ENCODE measurements around the gene OCA2. TPM values are rescaled to one million over a fixed set of nuclear protein-coding genes. Genes with fewer than 3 reads are reported as not detected.

OCA2 gene
- total and polyA plus RNA-seq, 12 donors: 0.13 to 0.44 (median 0.23) TPM; not detected in 7

GRCh38 chr15:28043691-28044091 is 55.4 kb downstream of the OCA2 start:
- H3K4me3 ChIP-seq: no peak overlapping the region
- no peaks in the 10 kb centered on the region for H3K27me3 ChIP-seq
- no peaks in the 10 kb centered on the region for H3K9me3 ChIP-seq (replicated peaks in 1 of 3)
- no peaks in the 10 kb centered on the region for H3K36me3 ChIP-seq (replicated peaks in 1 of 2)
- no peak for TF ChIP-seq POLR2A (IDR thresholded peaks at IDR 0.05)
- no peak for TF ChIP-seq CTCF (IDR thresholded peaks at IDR 0.05)
- no peaks in the 10 kb centered on the region for H3K4me1 ChIP-seq (replicated peaks in 1 of 2)
- intact Hi-C loops (cut with DNase I): no loop called here
- no peak overlapping the region for H3K27ac ChIP-seq
- DNase-seq: no peak

- no peak overlapping the region for H3K27ac ChIP-seq
- H3K36me3 ChIP-seq (replicated peaks in 1 of 2): no peaks in the 10 kb centered on the region
- no peak for DNase-seq
- H3K4me3 ChIP-seq: no peak overlapping the region
- 56 to 67% (median 58%) methylated on average over 4 of the region's 4 CpGs for WGBS, 4 donors
- intact Hi-C loops (cut with DNase I): no loop called here
- H3K4me1 ChIP-seq (replicated peaks in 1 of 2): no peaks in the 10 kb centered on the region
- no peaks in the 10 kb centered on the region for H3K9me3 ChIP-seq (replicated peaks in 1 of 3)
- TF ChIP-seq CTCF (IDR thresholded peaks at IDR 0.05): no peak
- no peak for TF ChIP-seq POLR2A (IDR thresholded peaks at IDR 0.05)
- no peaks in the 10 kb centered on the region for H3K27me3 ChIP-seq
Observed at GRCh38 chr15:28037969-28038590, 61.0 kb downstream of the OCA2 start.

DNA sequence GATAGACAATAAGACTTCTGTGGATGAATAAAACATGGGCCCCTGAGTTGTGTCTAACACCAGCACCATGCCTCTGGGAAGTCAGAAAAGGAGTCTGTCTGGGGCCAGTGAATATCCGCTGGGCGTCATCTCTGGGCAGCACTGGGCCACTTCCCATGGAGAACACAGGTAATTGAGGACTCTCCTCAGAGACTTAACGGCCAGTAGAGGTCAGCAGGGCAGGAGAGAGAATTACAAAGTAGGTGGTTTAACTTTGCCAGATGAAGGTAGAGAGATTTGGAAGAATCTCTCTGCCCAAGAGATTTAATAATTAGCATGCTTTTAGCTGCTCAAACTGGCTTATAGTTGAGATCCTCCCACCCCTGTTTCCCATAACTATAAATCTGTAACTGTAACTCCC is 65.7 kb downstream of the OCA2 start:
- 71 to 83% (median 79%) methylated on average over 3 of the region's 3 CpGs for whole genome bisulfite sequencing, 4 donors
- H3K27ac ChIP-seq: no peak overlapping the region
- intact Hi-C loops (cut with DNase I): no loop called here
- no peak for DNase-seq
- no peaks in the 10 kb centered on the region for H3K4me1 ChIP-seq (replicated peaks in 1 of 2)
- no peaks in the 10 kb centered on the region for H3K27me3 ChIP-seq
- H3K4me3 ChIP-seq: no peak overlapping the region
- no peaks in the 10 kb centered on the region for H3K9me3 ChIP-seq (replicated peaks in 1 of 3)
- no peak for TF ChIP-seq POLR2A (IDR thresholded peaks at IDR 0.05)
- TF ChIP-seq CTCF (IDR thresholded peaks at IDR 0.05): no peak
- no peaks in the 10 kb centered on the region for H3K36me3 ChIP-seq (replicated peaks in 1 of 2)

DNA sequence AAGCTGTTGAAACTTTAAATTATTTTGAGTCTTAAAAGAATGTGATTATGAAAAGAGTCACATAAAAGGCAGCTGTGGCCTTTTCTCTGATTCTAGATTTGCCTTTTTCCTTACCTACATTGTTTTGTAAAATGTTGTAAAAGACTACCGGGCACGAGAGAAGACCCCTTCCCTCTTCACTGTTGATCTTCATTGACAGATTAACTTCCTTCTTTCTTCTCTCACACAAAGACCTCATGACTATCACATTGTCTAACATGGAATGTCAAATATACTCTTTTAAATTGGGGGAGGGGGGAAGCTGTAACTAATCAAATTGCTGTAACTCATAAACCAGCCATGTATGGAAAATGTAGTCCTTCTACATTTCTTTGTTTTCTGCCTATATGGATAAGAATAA is 68.3 kb downstream of the OCA2 start:
- 81 to 92% (median 84%) methylated on average over 2 of the region's 2 CpGs for WGBS, 4 donors
- intact Hi-C loops (cut with DNase I): no loop called here
- DNase-seq: no peak
- no peak overlapping the region for H3K27ac ChIP-seq
- H3K27me3 ChIP-seq: no peaks in the 10 kb centered on the region
- no peaks in the 10 kb centered on the region for H3K36me3 ChIP-seq (replicated peaks in 1 of 2)
- no peaks in the 10 kb centered on the region for H3K9me3 ChIP-seq (replicated peaks in 1 of 3)
- no peaks in the 10 kb centered on the region for H3K4me1 ChIP-seq (replicated peaks in 1 of 2)
- TF ChIP-seq POLR2A (IDR thresholded peaks at IDR 0.05) (no peak), CTCF (IDR thresholded peaks at IDR 0.05) (no peak)
- no peak overlapping the region for H3K4me3 ChIP-seq
